Caco-2 (cell line): ENCODE measurements around the gene NUDT17. TPM values are rescaled to one million over a fixed set of nuclear protein-coding genes. Genes with fewer than 3 reads are reported as not detected.
A peak's percentile ranks its signal among the peaks of the same experiment; 100 is the strongest.

Experiments used
- BruUV-seq: library from RNA; stranded (reverse); fragments of 400-500 nt; replicated peaks from 2 replicates; lab custom pipeline; 2021; lab: Mats Ljungman, UMichigan
- CTCF ChIA-PET: fragments of 300-600 bp; sonication (Branson Sonifier 250); formaldehyde crosslinking; loops from one replicate; lab custom pipeline; 2022; ENCODE audit warnings: antibody characterized with exemption; lab: Charles Lee
- POLR2A ChIA-PET: fragments of 300-600 bp; sonication (Branson Sonifier 250); formaldehyde crosslinking; loops from one replicate; lab custom pipeline; 2022; ENCODE audit warnings: antibody characterized with exemption; lab: Charles Lee
- DNase-seq, 2 experiments: peaks; one replicate each; pipeline versions ENCODE4 v3.0.0 to v3.0.0-alpha.2; 2020 to 2022
- H3K27me3 ChIP-seq: replicated peaks from 2 replicates; pipeline ENCODE4 v1.6.0; 2011; ENCODE audit warnings: low read length; ENCODE audit not compliant: control insufficient read depth, insufficient read depth
- H3K36me3 ChIP-seq: 2 replicates; pipeline ENCODE4 v1.5.1; 2011; ENCODE audit warnings: low read length; ENCODE audit not compliant: control insufficient read depth, insufficient read depth
- H3K4me1 ChIP-seq: fragments of 250-450 bp; sonication (Bioruptor Pico); 2 replicates; pipeline ENCODE4 v1.5.1; 2020; ENCODE audit warnings: mild to moderate bottlenecking
- H3K4me3 ChIP-seq: 2 replicates; pipeline ENCODE4 v1.5.1; 2011; ENCODE audit warnings: low read depth, mild to moderate bottlenecking, control low read depth, low read length
- H3K9me3 ChIP-seq: fragments of 250-450 bp; sonication (Bioruptor Pico); 2 replicates; pipeline ENCODE4 v1.5.1; 2020; ENCODE audit warnings: mild to moderate bottlenecking, moderate library complexity
- H3K27ac Mint-ChIP-seq: one replicate; pipeline ENCODE4 v1.8.0; 2022; ENCODE audit warnings: mixed read lengths; ENCODE audit not compliant: unreplicated experiment
- H3K27me3 Mint-ChIP-seq: one replicate; pipeline ENCODE4 v1.8.0; 2022; ENCODE audit warnings: mixed read lengths; ENCODE audit not compliant: insufficient read depth, unreplicated experiment
- H3K36me3 Mint-ChIP-seq: one replicate; pipeline ENCODE4 v1.8.0; 2022; ENCODE audit warnings: mild to moderate bottlenecking, mixed read lengths; ENCODE audit not compliant: insufficient read depth, unreplicated experiment
- H3K4me1 Mint-ChIP-seq: one replicate; pipeline ENCODE4 v1.8.0; 2022; ENCODE audit warnings: low read depth, mixed read lengths; ENCODE audit not compliant: unreplicated experiment
- H3K4me3 Mint-ChIP-seq: one replicate; pipeline ENCODE4 v1.8.0; 2022; ENCODE audit warnings: mild to moderate bottlenecking, moderate library complexity, mixed read lengths; ENCODE audit not compliant: unreplicated experiment
- H3K9me3 Mint-ChIP-seq: one replicate; pipeline ENCODE4 v1.8.0; 2022; ENCODE audit warnings: mixed read lengths; ENCODE audit not compliant: unreplicated experiment
- CTCF ChIP-seq, 2 experiments: fragments of 200-600 bp in 1 of 2; IDR thresholded peaks; 1 replicate in 1 of 2; 2 replicates in 1 of 2; pipeline versions ENCODE4 v1.5.1 to v1.8.0; 2011 to 2022; ENCODE audit warnings: antibody characterized with exemption in 1 of 2, control low read depth in 1 of 2, inconsistent platforms in 1 of 2, low read depth in 1 of 2, low read length in 1 of 2, mild to moderate bottlenecking in 1 of 2, moderate library complexity in 1 of 2; ENCODE audit not compliant: insufficient read depth in 1 of 2, severe bottlenecking in 1 of 2, unreplicated experiment in 1 of 2
- intact Hi-C: fragments of 100-400 bp; cut with micrococcal nuclease; formaldehyde crosslinking; loops from one replicate; pipeline ENCODE4 v1.10.0; 2022; ENCODE audit not compliant: unreplicated experiment
- total RNA-seq: library from RNA; stranded (reverse); gene quantifications from 2 replicates; pipeline ENCODE4 v1.2.3, GENCODE V29; 2022

The NUDT17 gene
- total RNA-seq, 1 experiment from 2014 or later, result 6.4 TPM

GRCh38 chr1:145874646-145875045 is 29.2 kb downstream of the NUDT17 start:
- H3K36me3 ChIP-seq, result no peaks in the 10 kb centered on the region
- peaks cover 10% of the 10 kb centered on the region for H3K4me1 Mint-ChIP-seq
- peaks cover 22% of the 10 kb centered on the region for H3K4me1 ChIP-seq
- no peaks in the 10 kb centered on the region for H3K36me3 Mint-ChIP-seq
- H3K27me3 ChIP-seq, result no peaks in the 10 kb centered on the region
- ChIA-PET POLR2A (interaction anchor here (0.5 kb wide), 1 partner anchor 51 kb away, joined by 3 read pairs; the partner anchor contains the start of gene RNF115), CTCF (interaction anchor here (0.7 kb wide), 1 partner anchor 29 kb away, joined by 5 read pairs; the partner anchor contains the start of gene NUDT17)
- no peak for DNase-seq
- H3K9me3 Mint-ChIP-seq, result no peaks in the 10 kb centered on the region
- TF ChIP-seq CTCF (IDR thresholded peaks at IDR 0.05; ENCODE audit: insufficient read depth in 1 of 2, low read depth in 1 of 2, low read length in 1 of 2, severe bottlenecking in 1 of 2, unreplicated experiment in 1 of 2), result no peak
- no peak overlapping the region for H3K4me3 ChIP-seq
- intact Hi-C loops, result no loop called here
- BruUV-seq, result no TSS peak
- no peak overlapping the region for H3K27ac Mint-ChIP-seq
- H3K4me3 Mint-ChIP-seq, result no peak overlapping the region
- H3K27me3 Mint-ChIP-seq, result no peaks in the 10 kb centered on the region
- H3K9me3 ChIP-seq, result no peaks in the 10 kb centered on the region

DNA sequence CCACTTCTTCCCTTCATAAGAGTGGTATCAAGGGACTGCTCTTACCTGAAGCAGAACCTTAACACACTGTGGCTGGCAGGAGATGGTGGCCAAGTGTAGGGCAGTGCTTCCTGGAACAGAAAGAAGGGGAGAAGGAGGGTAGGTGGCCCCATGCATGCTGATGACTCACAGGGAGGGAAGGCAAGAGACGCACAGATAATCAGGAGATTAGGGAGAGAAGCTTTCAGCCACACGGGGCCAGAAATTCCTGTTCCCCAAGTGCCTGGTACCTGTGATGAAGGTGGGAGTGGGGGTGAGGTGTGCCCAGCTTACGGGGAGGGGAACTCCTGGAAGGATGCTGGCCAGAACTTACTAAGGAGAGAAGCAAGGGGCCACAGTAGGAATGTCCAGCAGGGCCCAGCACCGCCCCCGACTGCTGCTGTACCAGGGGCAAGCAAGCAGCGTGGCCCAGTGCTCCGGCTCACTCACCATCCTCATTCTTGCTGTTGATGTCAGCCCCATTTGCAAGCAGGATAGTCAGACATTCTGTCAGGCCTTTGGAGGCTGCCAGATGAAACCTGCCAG is 32.6 kb downstream of the NUDT17 start:
- ChIA-PET CTCF (no interaction called here), POLR2A (no interaction called here)
- Mint-ChIP-seq H3K4me3 (peak overlapping the region; percentile 10), H3K4me1 (peaks cover 10% of the 10 kb centered on the region), H3K27ac (peak overlapping the region; percentile 61), H3K27me3 (peaks cover 3% of the 10 kb centered on the region), H3K9me3 (no peaks in the 10 kb centered on the region), H3K36me3 (no peaks in the 10 kb centered on the region)
- peak; percentile 20 to 59 for DNase-seq
- intact Hi-C loops, result no loop called here
- Histone ChIP-seq H3K9me3 (no peaks in the 10 kb centered on the region), H3K27me3 (no peaks in the 10 kb centered on the region), H3K36me3 (no peaks in the 10 kb centered on the region), H3K4me1 (peaks cover 13% of the 10 kb centered on the region), H3K4me3 (no peak overlapping the region)
- TF ChIP-seq CTCF (IDR thresholded peaks at IDR 0.05; ENCODE audit: insufficient read depth in 1 of 2, low read depth in 1 of 2, low read length in 1 of 2, severe bottlenecking in 1 of 2, unreplicated experiment in 1 of 2), result no peak
- no TSS peak for BruUV-seq

DNA sequence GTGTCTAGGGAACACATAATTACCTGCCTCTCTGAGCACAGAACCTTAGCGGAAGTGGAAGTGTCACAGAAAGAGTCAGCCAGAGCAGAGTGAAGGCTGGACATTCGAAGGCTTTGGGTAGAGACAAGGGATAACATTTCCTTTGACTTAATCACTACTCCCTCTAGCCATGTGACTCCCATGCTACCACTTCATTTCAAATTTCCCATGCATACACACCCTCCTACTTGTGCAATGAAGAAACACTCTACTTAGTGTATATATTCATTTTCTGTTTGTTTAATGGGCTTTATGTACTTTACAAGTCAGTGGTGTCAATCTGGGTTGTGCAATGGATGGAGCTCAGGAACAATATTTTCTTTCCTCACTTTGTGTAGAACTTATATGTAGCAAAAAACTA is 33.3 kb downstream of the NUDT17 start:
- H3K27me3 Mint-ChIP-seq, result peaks cover 7% of the 10 kb centered on the region
- no peak for TF ChIP-seq CTCF (IDR thresholded peaks at IDR 0.05; ENCODE audit: insufficient read depth in 1 of 2, low read depth in 1 of 2, low read length in 1 of 2, severe bottlenecking in 1 of 2, unreplicated experiment in 1 of 2)
- no peak overlapping the region for H3K27ac Mint-ChIP-seq
- no TSS peak for BruUV-seq
- ChIA-PET POLR2A (no interaction called here), CTCF (no interaction called here)
- H3K4me3 ChIP-seq, result no peak overlapping the region
- intact Hi-C loops, result no loop called here
- no peak overlapping the region for H3K4me3 Mint-ChIP-seq
- no peaks in the 10 kb centered on the region for H3K36me3 Mint-ChIP-seq
- H3K4me1 Mint-ChIP-seq, result peaks cover 10% of the 10 kb centered on the region
- DNase-seq, result no peak
- no peaks in the 10 kb centered on the region for H3K27me3 ChIP-seq
- H3K9me3 Mint-ChIP-seq, result no peaks in the 10 kb centered on the region
- no peaks in the 10 kb centered on the region for H3K36me3 ChIP-seq
- no peaks in the 10 kb centered on the region for H3K9me3 ChIP-seq
- H3K4me1 ChIP-seq, result peaks cover 13% of the 10 kb centered on the region
